Neuronal stem cell (in vitro differentiated cells): ENCODE measurements around the gene RPS6KA6. TPM values are rescaled to one million over a fixed set of nuclear protein-coding genes. Genes with fewer than 3 reads are reported as not detected.
A peak's percentile ranks its signal among the peaks of the same experiment; 100 is the strongest.

ENCODE experiments used
- DNase-seq: peaks from one replicate; pipeline ENCODE4 v3.0.0-alpha.2; 2013; ENCODE audit warnings: low spot score
- H2AFZ ChIP-seq: one replicate; pipeline ENCODE4 v1.6.1; 2013; ENCODE audit warnings: mild to moderate bottlenecking, low read length, inconsistent platforms
- H2AK5ac ChIP-seq: 2 replicates; pipeline ENCODE4 v1.6.1; 2013; ENCODE audit warnings: low read depth, mild to moderate bottlenecking, inconsistent platforms, low read length, moderate library complexity, mixed read lengths
- H2BK120ac ChIP-seq: 2 replicates; pipeline ENCODE4 v1.6.1; 2013; ENCODE audit warnings: low read depth, mild to moderate bottlenecking, inconsistent platforms, low read length, moderate library complexity, mixed read lengths
- H2BK12ac ChIP-seq: one replicate; pipeline ENCODE4 v1.6.1; 2013; ENCODE audit warnings: low read length, inconsistent platforms
- H2BK15ac ChIP-seq: 2 replicates; pipeline ENCODE4 v1.6.1; 2013; ENCODE audit warnings: mild to moderate bottlenecking, low read length, inconsistent platforms, mixed read lengths
- H2BK5ac ChIP-seq: one replicate; pipeline ENCODE4 v1.6.1; 2013; ENCODE audit warnings: inconsistent platforms, mild to moderate bottlenecking, low read length, moderate library complexity
- H3K14ac ChIP-seq: one replicate; pipeline ENCODE4 v1.6.1; 2013; ENCODE audit warnings: low read length, inconsistent platforms
- H3K18ac ChIP-seq: 2 replicates; pipeline ENCODE4 v1.6.1; 2013; ENCODE audit warnings: low read length, inconsistent platforms
- H3K23ac ChIP-seq: 2 replicates; pipeline ENCODE4 v1.6.1; 2013; ENCODE audit warnings: low read depth, mild to moderate bottlenecking, mixed read lengths, low read length, inconsistent platforms; ENCODE audit not compliant: poor library complexity
- H3K27ac ChIP-seq: replicated peaks from 3 replicates; pipeline ENCODE4 v1.5.1; 2013; ENCODE audit warnings: low read length, inconsistent platforms
- H3K27me3 ChIP-seq, 3 experiments: 2 replicates each; pipeline ENCODE4 v1.6.1; 2013; ENCODE audit warnings: low read length in 3 of 3, mild to moderate bottlenecking in 2 of 3, inconsistent platforms in 1 of 3, low read depth in 1 of 3, mixed read lengths in 1 of 3, moderate library complexity in 1 of 3; ENCODE audit not compliant: control insufficient read depth in 3 of 3, insufficient read depth in 3 of 3
- H3K36me3 ChIP-seq, 2 donors: replicated peaks in 1 of 2; 2 replicates each; pipeline ENCODE4 v1.6.1; 2013; ENCODE audit warnings: low read length in 2 of 2; ENCODE audit not compliant: control insufficient read depth in 2 of 2, insufficient read depth in 2 of 2
- H3K4ac ChIP-seq: 2 replicates; pipeline ENCODE4 v1.6.1; 2013; ENCODE audit warnings: inconsistent platforms, mild to moderate bottlenecking, low read length, moderate library complexity
- H3K4me1 ChIP-seq, 2 donors: 1 replicate in 1 of 2; 2 replicates in 1 of 2; pipeline ENCODE4 v1.6.1; 2013; ENCODE audit warnings: low read length in 2 of 2, low read depth in 1 of 2; ENCODE audit not compliant: control insufficient read depth in 2 of 2, insufficient read depth in 1 of 2
- H3K4me2 ChIP-seq: one replicate; pipeline ENCODE4 v1.6.1; 2013; ENCODE audit warnings: mild to moderate bottlenecking, low read length, inconsistent platforms; ENCODE audit not compliant: insufficient read depth, poor library complexity, severe bottlenecking
- H3K4me3 ChIP-seq, 2 donors: 2 replicates each; pipeline ENCODE4 v1.5.1; 2013; ENCODE audit warnings: low read length in 2 of 2, mild to moderate bottlenecking in 2 of 2, inconsistent platforms in 1 of 2, moderate library complexity in 1 of 2
- H3K79me1 ChIP-seq: one replicate; pipeline ENCODE4 v1.6.1; 2013; ENCODE audit warnings: low read depth, mild to moderate bottlenecking, inconsistent platforms, low read length, moderate library complexity
- H3K9ac ChIP-seq: one replicate; pipeline ENCODE4 v1.6.1; 2013; ENCODE audit warnings: mild to moderate bottlenecking, low read depth, low read length, inconsistent platforms; ENCODE audit not compliant: poor library complexity
- H3K9me3 ChIP-seq, 2 donors: replicated peaks in 1 of 2; 2 replicates each; pipeline versions ENCODE3 to v1.6.1; 2013; ENCODE audit warnings: low read length in 2 of 2, mild to moderate bottlenecking in 2 of 2, inconsistent platforms in 1 of 2, low read depth in 1 of 2, mixed read lengths in 1 of 2, moderate library complexity in 1 of 2; ENCODE audit not compliant: control insufficient read depth in 2 of 2, insufficient read depth in 1 of 2
- H4K8ac ChIP-seq: one replicate; pipeline ENCODE4 v1.6.1; 2013; ENCODE audit warnings: low read depth, mild to moderate bottlenecking, inconsistent platforms, low read length, moderate library complexity
- H4K91ac ChIP-seq: one replicate; pipeline ENCODE4 v1.6.1; 2013; ENCODE audit warnings: low read length, low read depth, mild to moderate bottlenecking, inconsistent platforms; ENCODE audit not compliant: poor library complexity
- WGBS, 2 donors: extraction: QIAGEN DNeasy Blood & Tissue Kit; methylation state at CpG; one replicate each; pipeline ENCODE4 v1.1.7; 2013; ENCODE audit warnings: missing lambda C conversion rate in 2 of 2, mixed read lengths in 1 of 2; ENCODE audit not compliant: insufficient read length in 2 of 2, insufficient replicate concordance in 1 of 2; ENCODE audit errors: extremely low coverage in 2 of 2; 5-methylcytosine and 5-hydroxymethylcytosine counted together
- polyA plus RNA-seq, 2 experiments: library from polyadenylated mRNA; stranded (reverse); fragments of 200-250 nt; gene quantifications; one replicate each; pipeline ENCODE4 v1.2.3, GENCODE V29; 2013

The RPS6KA6 gene
- polyA plus RNA-seq (2013, experiment 1 of 2) = 8.8 TPM
- 9.6 TPM for polyA plus RNA-seq (2013, experiment 2 of 2)

DNA sequence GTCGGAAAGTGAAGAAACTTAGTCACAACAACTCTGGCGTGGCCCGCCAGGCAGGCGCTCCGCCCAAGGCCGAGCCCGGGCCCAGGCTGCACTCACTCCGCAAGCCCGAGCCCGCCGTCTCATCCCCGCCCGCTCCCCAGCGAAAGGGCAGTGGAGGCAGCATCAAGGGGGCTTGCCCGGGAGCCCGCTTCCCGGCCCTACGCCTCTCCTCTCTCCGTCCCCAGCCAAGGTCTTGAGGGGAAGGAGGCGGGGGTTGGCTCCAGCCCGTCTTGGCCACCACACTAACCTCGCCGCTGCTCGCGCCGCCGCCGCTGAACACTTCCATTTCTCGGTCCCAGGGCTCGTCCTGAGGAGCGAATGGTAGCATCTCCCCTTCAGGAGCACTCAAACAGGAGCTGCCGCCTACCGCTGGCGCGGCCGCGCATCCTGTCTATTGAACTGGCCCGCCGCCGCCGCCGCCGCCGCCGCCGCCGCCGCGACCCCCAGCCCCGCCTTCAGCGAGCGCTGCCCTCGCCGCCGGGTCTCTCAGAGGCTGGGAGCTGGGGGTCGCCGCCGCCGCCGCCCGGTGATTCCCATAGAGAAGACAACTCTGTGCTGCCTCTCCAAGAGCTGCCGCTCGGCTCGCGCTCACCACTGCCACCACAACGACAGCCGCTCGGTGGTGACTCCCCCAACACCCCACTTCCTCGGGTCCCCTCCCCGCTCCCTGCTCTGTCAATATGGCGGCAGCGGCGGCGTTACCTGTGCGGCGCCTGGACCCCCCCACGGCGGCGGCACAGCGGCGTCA is at the start of gene RPS6KA6:
TSS of gene RPS6KA6 (minus strand) at position 667 of the 787 bp plus-strand sequence. CDS start at position 367, 300 bp downstream.
- Histone ChIP-seq H2BK15ac (no peak within 1 kb of the TSS), H3K23ac (no peak within 1 kb of the TSS), H2BK5ac (no peak within 1 kb of the TSS), H2AFZ (peak within 1 kb of the TSS; percentile 87), H3K4me1 (no peaks in the 10 kb centered on the region), H3K27ac (peak within 1 kb of the TSS; percentile 81), H3K18ac (peak within 1 kb of the TSS; percentile 85), H4K8ac (no peak within 1 kb of the TSS), H3K4ac (no peak within 1 kb of the TSS), H2AK5ac (no peak within 1 kb of the TSS), H3K14ac (peak within 1 kb of the TSS; percentile 21), H2BK120ac (no peak within 1 kb of the TSS), H3K36me3 (no peaks in the 10 kb centered on the region), H3K9ac (peak within 1 kb of the TSS; percentile 70), H2BK12ac (no peak within 1 kb of the TSS), H3K4me3 (peak within 1 kb of the TSS; percentile 66 to 96), H4K91ac (no peak within 1 kb of the TSS), H3K27me3 (no peaks in the 10 kb centered on the region), H3K79me1 (no peaks in the 10 kb centered on the region), H3K4me2 (peak within 1 kb of the TSS; percentile 45), H3K9me3 (no peaks in the 10 kb centered on the region)
- WGBS, 2 donors = no CpG with 5 or more reads among the region's 81 CpGs
- peak; percentile 49 for DNase-seq

DNA sequence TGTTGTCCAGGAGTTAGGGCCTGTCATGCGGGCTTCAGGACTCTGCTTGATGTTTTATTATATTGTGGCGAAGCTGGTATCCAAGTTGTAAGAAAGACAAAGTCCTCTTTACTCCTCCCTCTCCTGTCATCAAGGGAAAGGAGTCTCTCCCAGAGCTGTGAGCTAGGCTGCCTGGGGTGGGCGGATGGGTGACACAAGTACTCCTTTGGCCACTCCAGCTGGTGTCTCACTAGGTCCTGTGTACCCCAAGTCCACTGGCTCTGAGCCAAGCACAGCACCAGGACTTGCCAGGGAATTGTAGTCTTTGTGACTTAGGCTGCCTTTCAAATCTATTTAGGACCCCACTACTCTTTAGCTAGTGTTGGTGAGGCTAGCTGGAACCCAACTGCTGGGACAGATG is 36.7 kb upstream of the RPS6KA6 start:
- H3K9me3 ChIP-seq = no peaks in the 10 kb centered on the region
- H3K14ac ChIP-seq = no peak overlapping the region
- H3K18ac ChIP-seq = no peak overlapping the region
- H3K23ac ChIP-seq = no peak overlapping the region
- no peak overlapping the region for H2AFZ ChIP-seq
- H3K4ac ChIP-seq = no peak overlapping the region
- H3K4me3 ChIP-seq = no peak overlapping the region
- no peaks in the 10 kb centered on the region for H3K79me1 ChIP-seq
- H2AK5ac ChIP-seq = no peak overlapping the region
- WGBS, 2 donors = no CpG with 5 or more reads among the region's 3 CpGs
- H2BK5ac ChIP-seq = no peak overlapping the region
- no peaks in the 10 kb centered on the region for H3K36me3 ChIP-seq
- no peak overlapping the region for H3K9ac ChIP-seq
- no peak overlapping the region for H4K91ac ChIP-seq
- peak overlapping the region; percentile 43 for H4K8ac ChIP-seq
- no peak overlapping the region for H3K4me2 ChIP-seq
- H2BK120ac ChIP-seq = no peak overlapping the region
- no peak overlapping the region for H3K27ac ChIP-seq
- no peak overlapping the region for H2BK12ac ChIP-seq
- no peak overlapping the region for H2BK15ac ChIP-seq
- no peaks in the 10 kb centered on the region for H3K4me1 ChIP-seq
- DNase-seq = no peak
- no peaks in the 10 kb centered on the region for H3K27me3 ChIP-seq

DNA sequence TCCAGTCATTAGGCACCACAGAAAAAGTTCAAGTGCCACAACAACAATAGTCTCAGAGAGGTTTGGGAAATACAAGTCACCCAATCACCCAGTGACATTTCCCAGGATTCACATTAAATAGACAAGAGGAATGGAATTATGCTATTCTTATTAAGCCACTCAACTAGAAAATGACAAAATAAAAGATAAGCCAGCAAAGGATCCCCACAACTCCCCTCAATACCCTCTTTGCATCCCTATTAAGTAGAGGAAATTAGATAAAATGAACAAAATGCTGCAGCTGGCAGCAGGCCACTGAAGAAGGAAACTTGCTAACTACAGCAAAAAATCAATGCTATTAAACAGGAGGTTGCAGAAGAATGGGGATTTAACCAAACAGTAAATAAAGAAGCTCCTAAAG is 35.3 kb upstream of the RPS6KA6 start:
- no peaks in the 10 kb centered on the region for H3K79me1 ChIP-seq
- H3K9me3 ChIP-seq = no peaks in the 10 kb centered on the region
- no peak overlapping the region for H2BK12ac ChIP-seq
- H3K27me3 ChIP-seq = no peaks in the 10 kb centered on the region
- no peak overlapping the region for H3K4me2 ChIP-seq
- no peak overlapping the region for H3K18ac ChIP-seq
- H3K4ac ChIP-seq = no peak overlapping the region
- no peak overlapping the region for H4K8ac ChIP-seq
- no peak overlapping the region for H2BK15ac ChIP-seq
- no peak overlapping the region for H4K91ac ChIP-seq
- H3K9ac ChIP-seq = no peak overlapping the region
- H3K36me3 ChIP-seq = no peaks in the 10 kb centered on the region
- no peak overlapping the region for H3K4me3 ChIP-seq
- H3K23ac ChIP-seq = no peak overlapping the region
- no peak overlapping the region for H2AK5ac ChIP-seq
- H2BK120ac ChIP-seq = no peak overlapping the region
- H3K4me1 ChIP-seq = peaks cover 0 to 5% of the 10 kb centered on the region in 2 donors
- no peak overlapping the region for H2BK5ac ChIP-seq
- no peak overlapping the region for H2AFZ ChIP-seq
- no peak overlapping the region for H3K27ac ChIP-seq
- no peak for DNase-seq
- no peak overlapping the region for H3K14ac ChIP-seq

DNA sequence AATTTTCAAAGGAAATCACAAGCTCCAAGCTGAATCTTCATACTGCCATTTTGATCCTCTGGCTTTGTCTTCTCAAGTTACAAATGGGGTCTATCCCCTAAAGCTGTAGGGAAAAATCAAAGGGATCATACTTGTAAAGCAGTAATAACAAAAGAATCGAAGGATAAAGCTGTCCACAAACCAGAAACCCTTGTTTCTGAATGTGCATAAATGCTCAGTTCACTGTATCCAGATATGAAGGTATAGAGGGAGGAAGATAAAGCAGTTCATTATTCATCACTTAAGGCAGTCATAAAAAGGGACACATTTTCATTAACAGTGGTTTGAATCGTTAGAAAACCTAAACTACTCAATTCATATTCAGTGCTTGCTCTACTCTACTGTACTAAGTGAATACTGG is 33.2 kb upstream of the RPS6KA6 start:
- H3K18ac ChIP-seq = no peak overlapping the region
- H3K27ac ChIP-seq = no peak overlapping the region
- no peaks in the 10 kb centered on the region for H3K79me1 ChIP-seq
- no peak overlapping the region for H4K91ac ChIP-seq
- no peak overlapping the region for H3K14ac ChIP-seq
- no peak overlapping the region for H2BK5ac ChIP-seq
- no CpG with 5 or more reads among the region's 2 CpGs for WGBS, 2 donors
- H3K4ac ChIP-seq = no peak overlapping the region
- H3K27me3 ChIP-seq = no peaks in the 10 kb centered on the region
- H2AK5ac ChIP-seq = no peak overlapping the region
- no peak overlapping the region for H3K23ac ChIP-seq
- no peak overlapping the region for H2BK12ac ChIP-seq
- H3K4me3 ChIP-seq = no peak overlapping the region
- no peak overlapping the region for H2AFZ ChIP-seq
- H4K8ac ChIP-seq = no peak overlapping the region
- no peak overlapping the region for H3K9ac ChIP-seq
- H2BK120ac ChIP-seq = no peak overlapping the region
- H2BK15ac ChIP-seq = no peak overlapping the region
- peaks cover 4 to 5% of the 10 kb centered on the region in 2 donors for H3K4me1 ChIP-seq
- H3K4me2 ChIP-seq = no peak overlapping the region
- H3K9me3 ChIP-seq = no peaks in the 10 kb centered on the region
- DNase-seq = no peak
- H3K36me3 ChIP-seq = no peaks in the 10 kb centered on the region
